Right lobe of liver (tissue), 6 donors: Measurements from ENCODE around the gene DCC. TPM values are rescaled to one million over a fixed set of nuclear protein-coding genes. Genes with fewer than 3 reads are reported as not detected.

Experiments
- ATAC-seq, 4 donors: fragments of 200-7000 bp; cut with Tn5 transposase; one replicate each; pipeline ENCODE4 v1.9.1; 2020; ENCODE audit warnings: mild to moderate bottlenecking in 4 of 4, moderate library complexity in 4 of 4
- DNase-seq, 3 donors: peaks; one replicate each; pipeline ENCODE4 v3.0.0-alpha.2; 2020
- H3K27ac ChIP-seq, 3 donors: fragments of 200-600 bp; one replicate each; pipeline ENCODE4 v1.8.0; 2022
- H3K27me3 ChIP-seq, 2 donors: fragments of 200-600 bp; one replicate each; pipeline ENCODE4 v1.8.0; 2022
- H3K36me3 ChIP-seq, 4 donors: fragments of 200-600 bp; sonication (generic) in 1 of 4; one replicate each; pipeline versions ENCODE4 v1.5.1 to v1.8.0; 2017 to 2022; ENCODE audit warnings: control low read depth in 1 of 4
- H3K4me1 ChIP-seq, 4 donors: fragments of 200-600 bp; sonication (generic) in 1 of 4; one replicate each; pipeline versions ENCODE4 v1.5.1 to v1.8.0; 2017 to 2022; ENCODE audit warnings: control low read depth in 1 of 4
- H3K4me3 ChIP-seq, 3 donors: fragments of 200-600 bp; one replicate each; pipeline ENCODE4 v1.8.0; 2022
- H3K9me3 ChIP-seq, 4 donors: fragments of 200-600 bp; sonication (generic) in 1 of 4; one replicate each; pipeline versions ENCODE4 v1.5.1 to v1.8.0; 2017 to 2022; ENCODE audit warnings: control low read depth in 1 of 4
- POLR2A ChIP-seq: fragments of 450-650 bp; IDR thresholded peaks from one replicate; pipeline ENCODE4 v1.6.1; 2017; ENCODE audit warnings: antibody characterized with exemption, mild to moderate bottlenecking
- WGBS: methylation state at CpG from one replicate; pipeline ENCODE4 v1.1.6; 2018; ENCODE audit warnings: low coverage, low lambda C conversion rate; ENCODE audit not compliant: insufficient coverage; ENCODE audit errors: missing lambda C conversion rate; 5-methylcytosine and 5-hydroxymethylcytosine counted together
- intact Hi-C, 2 donors: fragments of 100-400 bp; cut with DNase I; formaldehyde crosslinking; loops; one replicate each; pipeline versions ENCODE4 v1.11.2 to v1.14.1; 2022
- total RNA-seq, 6 experiments: library from RNA; depleted of rRNA in 2 of 6; stranded (reverse); fragments of >200 nt in 2 of 6; fragmentation: NEBNext Ultra II Directional in 3 of 6; extraction: Animal tissue kit (Norgen Biotek cat#: 25700) in 3 of 6; gene quantifications; one replicate each; pipeline versions ENCODE4 v1.1.0 to v1.2.4, GENCODE V29; 2016 to 2023
- TF ChIP-seq, protein P1 (sequence below), 4 donors: fragments of 200-600 bp in 3 of 4; fragments of 450-650 bp in 1 of 4; IDR thresholded peaks; one replicate each; pipeline versions ENCODE4 v1.5.1 to v1.8.0; 2016 to 2022; ENCODE audit warnings: antibody characterized with exemption in 4 of 4, mild to moderate bottlenecking in 2 of 4
- donor health status: DM: no; HTN: yes; CAD: no.
- donor health status: DM: no; HTN: no; CAD: no.
- donor health status: DM: no; HTN: no; CAD: no.
- donor health status: DM: no; HTN: yes; CAD: no.
- donor health status: DM: no; HTN: yes; CAD: no.

Gene DCC
- total RNA-seq, 6 experiments from 2014 or later: 0.06 TPM; not detected in 5

- no peak for DNase-seq
- intact Hi-C loops: no loop called here
- Histone ChIP-seq H3K4me1 (no peaks in the 10 kb centered on the region), H3K4me3 (no peak overlapping the region), H3K27me3 (no peaks in the 10 kb centered on the region), H3K36me3 (no peaks in the 10 kb centered on the region), H3K9me3 (no peaks in the 10 kb centered on the region), H3K27ac (no peak overlapping the region)
- no peak for TF ChIP-seq POLR2A
- ATAC-seq: no peak
- WGBS: 80% methylated on average over 1 of the region's 1 CpG
Observed at GRCh38 chr18:53254265-53254664, 914.3 kb downstream of the DCC start.

DNA sequence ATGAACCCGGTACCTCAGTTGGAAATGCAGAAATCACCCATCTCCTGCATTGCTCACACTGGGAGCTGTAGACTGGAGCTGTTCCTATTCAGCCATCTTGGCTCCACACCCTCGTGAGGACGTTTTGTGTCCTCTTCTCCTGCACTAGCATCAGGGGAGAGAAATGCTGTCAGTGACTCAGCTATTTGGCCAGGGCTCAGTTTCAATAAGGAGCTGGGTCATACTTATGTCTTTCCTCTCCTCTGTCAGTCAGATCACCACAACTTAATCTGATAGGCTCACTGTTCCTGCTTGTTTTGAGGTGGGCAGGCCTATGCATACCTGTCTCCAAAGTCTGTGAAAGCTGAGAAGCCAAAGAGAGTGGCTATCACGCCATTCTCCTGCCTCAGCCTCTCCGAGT is 921.2 kb downstream of the DCC start:
- H3K9me3 ChIP-seq: no peaks in the 10 kb centered on the region
- 45% methylated on average over 4 of the region's 5 CpGs for WGBS
- H3K27me3 ChIP-seq: no peaks in the 10 kb centered on the region
- H3K4me3 ChIP-seq: no peak overlapping the region
- H3K4me1 ChIP-seq: no peaks in the 10 kb centered on the region
- no peak for ATAC-seq
- no peak overlapping the region for H3K27ac ChIP-seq
- TF ChIP-seq, protein P1, sequence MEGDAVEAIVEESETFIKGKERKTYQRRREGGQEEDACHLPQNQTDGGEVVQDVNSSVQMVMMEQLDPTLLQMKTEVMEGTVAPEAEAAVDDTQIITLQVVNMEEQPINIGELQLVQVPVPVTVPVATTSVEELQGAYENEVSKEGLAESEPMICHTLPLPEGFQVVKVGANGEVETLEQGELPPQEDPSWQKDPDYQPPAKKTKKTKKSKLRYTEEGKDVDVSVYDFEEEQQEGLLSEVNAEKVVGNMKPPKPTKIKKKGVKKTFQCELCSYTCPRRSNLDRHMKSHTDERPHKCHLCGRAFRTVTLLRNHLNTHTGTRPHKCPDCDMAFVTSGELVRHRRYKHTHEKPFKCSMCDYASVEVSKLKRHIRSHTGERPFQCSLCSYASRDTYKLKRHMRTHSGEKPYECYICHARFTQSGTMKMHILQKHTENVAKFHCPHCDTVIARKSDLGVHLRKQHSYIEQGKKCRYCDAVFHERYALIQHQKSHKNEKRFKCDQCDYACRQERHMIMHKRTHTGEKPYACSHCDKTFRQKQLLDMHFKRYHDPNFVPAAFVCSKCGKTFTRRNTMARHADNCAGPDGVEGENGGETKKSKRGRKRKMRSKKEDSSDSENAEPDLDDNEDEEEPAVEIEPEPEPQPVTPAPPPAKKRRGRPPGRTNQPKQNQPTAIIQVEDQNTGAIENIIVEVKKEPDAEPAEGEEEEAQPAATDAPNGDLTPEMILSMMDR (IDR thresholded peaks at IDR 0.05): no peak
- no peak for TF ChIP-seq POLR2A
- DNase-seq: no peak
- H3K36me3 ChIP-seq: no peaks in the 10 kb centered on the region
- intact Hi-C loops: no loop called here

DNA sequence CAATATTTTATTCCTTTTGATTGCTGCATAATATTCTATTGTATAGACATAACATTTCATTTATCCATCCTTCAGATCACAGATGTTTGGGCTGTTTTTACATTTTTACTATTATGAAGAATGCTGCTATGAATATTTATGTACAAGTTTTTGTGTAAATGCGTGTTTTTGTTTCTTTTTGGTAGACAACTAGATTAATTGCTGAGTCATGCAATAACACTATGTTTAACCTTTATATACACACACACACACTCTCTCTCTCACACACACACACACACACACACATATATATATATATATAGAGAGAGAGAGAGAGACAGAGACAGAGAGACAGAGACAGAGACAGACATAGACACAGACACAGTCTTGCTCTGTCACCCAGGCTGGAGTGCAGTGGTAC is 926.9 kb downstream of the DCC start:
- 80% methylated on average over 1 of the region's 1 CpG for WGBS
- TF ChIP-seq, protein P1 (IDR thresholded peaks at IDR 0.05): no peak
- TF ChIP-seq POLR2A: no peak
- Histone ChIP-seq H3K27me3 (no peaks in the 10 kb centered on the region), H3K4me1 (no peaks in the 10 kb centered on the region), H3K4me3 (no peak overlapping the region), H3K36me3 (no peaks in the 10 kb centered on the region), H3K9me3 (no peaks in the 10 kb centered on the region), H3K27ac (no peak overlapping the region)
- ATAC-seq: no peak
- DNase-seq: no peak
- intact Hi-C loops: no loop called here

DNA sequence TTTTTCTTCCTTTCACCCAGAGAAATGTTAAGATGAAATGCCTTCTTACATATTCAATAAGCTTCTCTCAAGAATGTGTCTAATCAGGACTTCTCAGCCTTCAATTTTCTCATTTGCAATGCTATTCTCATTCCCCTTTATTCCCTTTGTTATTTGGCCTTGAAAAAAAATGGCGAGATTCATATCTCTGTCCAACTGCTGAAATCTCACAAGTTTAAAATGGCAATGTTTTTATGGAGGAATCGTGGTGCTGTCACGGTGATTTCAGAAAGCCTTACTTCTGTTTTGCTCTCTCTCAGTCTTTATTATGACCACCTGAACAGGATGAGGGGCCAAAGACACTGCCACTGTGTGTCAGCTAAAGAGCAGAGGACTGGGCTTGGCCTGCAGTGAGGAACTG is 928.5 kb downstream of the DCC start:
- H3K36me3 ChIP-seq: no peaks in the 10 kb centered on the region
- WGBS: 62% methylated on average over 3 of the region's 3 CpGs
- ATAC-seq (no peak), DNase-seq (no peak)
- intact Hi-C loops: no loop called here
- H3K4me3 ChIP-seq: no peak overlapping the region
- no peaks in the 10 kb centered on the region for H3K27me3 ChIP-seq
- no peaks in the 10 kb centered on the region for H3K4me1 ChIP-seq
- no peaks in the 10 kb centered on the region for H3K9me3 ChIP-seq
- no peak overlapping the region for H3K27ac ChIP-seq
- TF ChIP-seq, protein P1 (IDR thresholded peaks at IDR 0.05): no peak
- TF ChIP-seq POLR2A: no peak

DNA sequence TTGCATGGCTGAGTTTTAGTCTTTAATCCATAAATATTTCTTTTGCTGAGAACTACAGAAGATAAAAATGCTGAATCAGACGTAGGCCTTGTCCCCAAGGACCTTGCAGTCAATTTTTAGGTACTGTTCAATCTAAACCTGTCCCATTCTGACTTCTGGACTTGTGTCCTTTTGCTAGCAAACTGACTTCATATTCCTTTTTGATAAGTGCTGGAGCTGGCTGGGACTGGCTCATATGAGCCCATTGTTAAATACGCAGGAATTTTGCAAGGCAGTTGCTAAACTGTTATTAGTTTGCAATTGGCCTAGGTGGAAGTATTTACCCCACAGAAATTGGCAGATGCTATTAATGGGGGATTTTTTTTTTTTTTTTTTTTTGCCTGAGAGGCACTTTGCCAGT is 941.4 kb downstream of the DCC start:
- Histone ChIP-seq H3K27me3 (no peaks in the 10 kb centered on the region), H3K4me1 (peaks cover 0 to 18% (median 0%) of the 10 kb centered on the region in 4 donors), H3K9me3 (no peaks in the 10 kb centered on the region), H3K36me3 (no peaks in the 10 kb centered on the region), H3K4me3 (no peak overlapping the region), H3K27ac (peak overlapping the region in 1 of 3 donors; percentile 10)
- ATAC-seq: peak in 1 of 4 donors; percentile 75
- DNase-seq: no peak
- intact Hi-C loops: no loop called here
- no peak for TF ChIP-seq POLR2A
- TF ChIP-seq, protein P1 (IDR thresholded peaks at IDR 0.05): no peak
- WGBS: 22% methylated on average over 2 of the region's 2 CpGs
